ENCODE measurements around the gene TRIM43. TPM values are rescaled to one million over a fixed set of nuclear protein-coding genes. Genes with fewer than 3 reads are reported as not detected.
"Not testable (repeated sequence)": the region's sequence is repeated elsewhere in the genome, so short reads cannot be mapped to it uniquely, and the experiment has no call there.

TRIM43 gene
- total and polyA plus RNA-seq, 2 of the 4 experiments (the other 2 are of a cell fraction), result not detected

- BruUV-seq (replicated peaks); H3K23ac ChIP-seq (ENCODE audit: low read depth, low read length); intact Hi-C loops (cut with micrococcal nuclease): not testable (repeated sequence)
Observed at GRCh38 chr2:95584321-95584720, 7.5 kb upstream of the TRIM43 start.

GRCh38 chr2:95589777-95590536 is 1.8 kb upstream of the TRIM43 start:
- intact Hi-C loops (cut with micrococcal nuclease); POLR2A ChIA-PET (ENCODE audit: unreplicated experiment); ATAC-seq (ENCODE audit: low read depth): not testable (repeated sequence)

More at GRCh38 chr2:95584321-95584720, 7.5 kb upstream of the TRIM43 start:
- dilution Hi-C loops (cut with HindIII; ENCODE audit: low sequenced_read_pairs, unreplicated experiment); H2BK15ac ChIP-seq (ENCODE audit: low read depth, low read length); H4K91ac ChIP-seq (ENCODE audit: insufficient read depth, low read depth, low read length); H4K20me1 ChIP-seq (ENCODE audit: insufficient read depth, low read length); H3K56ac ChIP-seq (ENCODE audit: extremely low read depth, insufficient read depth, low read length); H3K27ac ChIP-seq (ENCODE audit: insufficient read depth, low read length); H3K18ac ChIP-seq (ENCODE audit: low read depth, low read length); H2AK9ac ChIP-seq (replicated peaks; ENCODE audit: low read depth, low read length, poor library complexity); H3K14ac ChIP-seq (replicated peaks; ENCODE audit: low read depth, low read length); H3K4me2 ChIP-seq (ENCODE audit: low read depth, low read length); H2AK5ac ChIP-seq (ENCODE audit: low read depth, low read length); H2BK20ac ChIP-seq (ENCODE audit: low read depth, low read length); H4K8ac ChIP-seq (ENCODE audit: low read depth in 2 of 2, low read length in 2 of 2); H3K27me3 ChIP-seq (ENCODE audit: control insufficient read depth, insufficient read depth, low read length); H3K4me3 ChIP-seq (ENCODE audit: insufficient read depth, low read depth, low read length); H3K4me1 ChIP-seq (ENCODE audit: control insufficient read depth, insufficient read depth, low read length); DNase-seq; H2BK120ac ChIP-seq (ENCODE audit: low read depth, low read length); H3K79me1 ChIP-seq (ENCODE audit: low read depth in 1 of 2, low read length in 2 of 2); H3K9me1 ChIP-seq (ENCODE audit: insufficient read depth, low read length); POLR2A ChIA-PET (ENCODE audit: unreplicated experiment); H2AFZ ChIP-seq (replicated peaks; ENCODE audit: low read length, poor library complexity); H4K5ac ChIP-seq (ENCODE audit: low read depth, low read length); H2BK5ac ChIP-seq (ENCODE audit: low read depth, low read length, poor library complexity, severe bottlenecking); in situ Hi-C loops (cut with MboI; ENCODE audit: low sequenced_read_pairs); H3K9ac ChIP-seq (ENCODE audit: low read depth, low read length); H3K9me3 ChIP-seq (ENCODE audit: control insufficient read depth, insufficient read depth, low read length); H3K36me3 ChIP-seq (ENCODE audit: control insufficient read depth, insufficient read depth, low read length); ATAC-seq (ENCODE audit: low read depth); H3K4ac ChIP-seq (ENCODE audit: low read depth, low read length): not testable (repeated sequence)
- no CpG with 5 or more reads among the region's 1 CpG for WGBS, 2 experiments (ENCODE audit: extremely low coverage in 2 of 2, insufficient read length in 1 of 2)
- CTCF ChIA-PET, result interaction anchor here (0.7 kb wide), 1 partner anchor 145 kb away, joined by 3 read pairs; no protein-coding TSS in a partner anchor

More at GRCh38 chr2:95589777-95590536, 1.8 kb upstream of the TRIM43 start:
- dilution Hi-C loops (cut with HindIII; ENCODE audit: low sequenced_read_pairs, unreplicated experiment); H3K4me1 ChIP-seq (ENCODE audit: control insufficient read depth, insufficient read depth, low read length); H3K79me1 ChIP-seq (ENCODE audit: low read depth in 1 of 2, low read length in 2 of 2); H4K8ac ChIP-seq (ENCODE audit: low read depth in 2 of 2, low read length in 2 of 2); H2BK15ac ChIP-seq (ENCODE audit: low read depth, low read length); H3K9ac ChIP-seq (ENCODE audit: low read depth, low read length); H2BK5ac ChIP-seq (ENCODE audit: low read depth, low read length, poor library complexity, severe bottlenecking); H3K14ac ChIP-seq (replicated peaks; ENCODE audit: low read depth, low read length); H3K23ac ChIP-seq (ENCODE audit: low read depth, low read length); H2AK9ac ChIP-seq (replicated peaks; ENCODE audit: low read depth, low read length, poor library complexity); H2BK120ac ChIP-seq (ENCODE audit: low read depth, low read length); CTCF ChIA-PET; BruUV-seq (replicated peaks); H3K4me2 ChIP-seq (ENCODE audit: low read depth, low read length); H3K27me3 ChIP-seq (ENCODE audit: control insufficient read depth, insufficient read depth, low read length); H3K18ac ChIP-seq (ENCODE audit: low read depth, low read length); in situ Hi-C loops (cut with MboI; ENCODE audit: low sequenced_read_pairs); H4K20me1 ChIP-seq (ENCODE audit: insufficient read depth, low read length); H3K9me1 ChIP-seq (ENCODE audit: insufficient read depth, low read length); H4K5ac ChIP-seq (ENCODE audit: low read depth, low read length); H3K4ac ChIP-seq (ENCODE audit: low read depth, low read length); DNase-seq; H3K36me3 ChIP-seq (ENCODE audit: control insufficient read depth, insufficient read depth, low read length); H2AFZ ChIP-seq (replicated peaks; ENCODE audit: low read length, poor library complexity); H3K9me3 ChIP-seq (ENCODE audit: control insufficient read depth, insufficient read depth, low read length); H3K27ac ChIP-seq (ENCODE audit: insufficient read depth, low read length); H3K4me3 ChIP-seq (ENCODE audit: insufficient read depth, low read depth, low read length); H4K91ac ChIP-seq (ENCODE audit: insufficient read depth, low read depth, low read length); H2BK20ac ChIP-seq (ENCODE audit: low read depth, low read length); H2AK5ac ChIP-seq (ENCODE audit: low read depth, low read length); H3K56ac ChIP-seq (ENCODE audit: extremely low read depth, insufficient read depth, low read length): not testable (repeated sequence)
- WGBS, 2 experiments (ENCODE audit: extremely low coverage in 2 of 2, insufficient read length in 1 of 2), result no CpG with 5 or more reads among the region's 4 CpGs

Data from IMR-90 (cell line).